ENCODE results near the gene PFKFB2. TPM values are rescaled to one million over a fixed set of nuclear protein-coding genes. Genes with fewer than 3 reads are reported as not detected.

PFKFB2 gene
- total RNA-seq, 1 experiment from 2014 or later, result 35.6 TPM

GRCh38 chr1:207085887-207086286 is 32.8 kb downstream of the PFKFB2 start:
- DNase-seq (ENCODE audit: low read depth, low spot score), result no peak
- no peak overlapping the region for H3K27ac ChIP-seq (ENCODE audit: low read length)
- H3K9me3 ChIP-seq (ENCODE audit: control insufficient read depth, insufficient read depth, low read depth, low read length), result no peaks in the 10 kb centered on the region
- 0 out of 2 replicates have a peak, but pooled peaks cover 2% of the 10 kb centered on the region for H3K4me1 ChIP-seq (ENCODE audit: control insufficient read depth, insufficient read depth, low read length)
- intact Hi-C loops (cut with micrococcal nuclease; ENCODE audit: unreplicated experiment), result no loop called here
- in situ Hi-C loops (cut with HindIII; ENCODE audit: low pct_unique_long_range_greater_than_20kb, low sequenced_read_pairs), result no loop called here
- no peak for ATAC-seq
- no peak for TF ChIP-seq CTCF (IDR thresholded peaks at IDR 0.05)
- no peak for TF ChIP-seq REST (IDR thresholded peaks at IDR 0.05; ENCODE audit: insufficient read depth in 1 of 2, low read depth in 2 of 2, low read length in 1 of 2)
- TF ChIP-seq POLR2AphosphoS5 (IDR thresholded peaks at IDR 0.05; ENCODE audit: low read depth, low read length), result no peak
- TF ChIP-seq SIN3A (IDR thresholded peaks at IDR 0.05; ENCODE audit: borderline replicate concordance, insufficient read depth, low read depth, low read length), result no peak
- TF ChIP-seq TCF7L2 (IDR thresholded peaks at IDR 0.05; ENCODE audit: low read depth, low read length), result no peak
- H3K36me3 ChIP-seq (ENCODE audit: control insufficient read depth, insufficient read depth, low read length), result no peaks in the 10 kb centered on the region
- ChIA-PET POLR2A (no interaction called here), CTCF (no interaction called here)
- no TSS peak for BruUV-seq (replicated peaks)
- no peak overlapping the region for H3K4me3 ChIP-seq (ENCODE audit: low read depth in 2 of 2, low read length in 2 of 2)
- H3K27me3 ChIP-seq (ENCODE audit: control insufficient read depth, insufficient read depth, low read length), result no peaks in the 10 kb centered on the region

- Histone ChIP-seq H3K9me3 (ENCODE audit: control insufficient read depth, insufficient read depth, low read depth, low read length) (no peaks in the 10 kb centered on the region), H3K27me3 (ENCODE audit: control insufficient read depth, insufficient read depth, low read length) (no peaks in the 10 kb centered on the region), H3K4me3 (ENCODE audit: low read depth in 2 of 2, low read length in 2 of 2) (no peak overlapping the region), H3K27ac (ENCODE audit: low read length) (no peak overlapping the region), H3K36me3 (ENCODE audit: control insufficient read depth, insufficient read depth, low read length) (no peaks in the 10 kb centered on the region), H3K4me1 (ENCODE audit: control insufficient read depth, insufficient read depth, low read length) (0 out of 2 replicates have a peak, but pooled peaks cover 2% of the 10 kb centered on the region)
- in situ Hi-C loops (cut with HindIII; ENCODE audit: low pct_unique_long_range_greater_than_20kb, low sequenced_read_pairs), result no loop called here
- ATAC-seq, result no peak
- intact Hi-C loops (cut with micrococcal nuclease; ENCODE audit: unreplicated experiment), result no loop called here
- DNase-seq (ENCODE audit: low read depth, low spot score), result no peak
- BruUV-seq (replicated peaks), result no TSS peak
- TF ChIP-seq CTCF (IDR thresholded peaks at IDR 0.05) (no peak), REST (IDR thresholded peaks at IDR 0.05; ENCODE audit: insufficient read depth in 1 of 2, low read depth in 2 of 2, low read length in 1 of 2) (no peak), SIN3A (IDR thresholded peaks at IDR 0.05; ENCODE audit: borderline replicate concordance, insufficient read depth, low read depth, low read length) (no peak), POLR2AphosphoS5 (IDR thresholded peaks at IDR 0.05; ENCODE audit: low read depth, low read length) (no peak), TCF7L2 (IDR thresholded peaks at IDR 0.05; ENCODE audit: low read depth, low read length) (no peak)
- ChIA-PET POLR2A (no interaction called here), CTCF (no interaction called here)
Observed at GRCh38 chr1:207088161-207088560, 35.1 kb downstream of the PFKFB2 start.
